ENCODE measurements around the gene AFF3. TPM values are rescaled to one million over a fixed set of nuclear protein-coding genes. Genes with fewer than 3 reads are reported as not detected.

AFF3 gene
- total RNA-seq, 1 donor from 2014 or later: 8.0 TPM

DNA sequence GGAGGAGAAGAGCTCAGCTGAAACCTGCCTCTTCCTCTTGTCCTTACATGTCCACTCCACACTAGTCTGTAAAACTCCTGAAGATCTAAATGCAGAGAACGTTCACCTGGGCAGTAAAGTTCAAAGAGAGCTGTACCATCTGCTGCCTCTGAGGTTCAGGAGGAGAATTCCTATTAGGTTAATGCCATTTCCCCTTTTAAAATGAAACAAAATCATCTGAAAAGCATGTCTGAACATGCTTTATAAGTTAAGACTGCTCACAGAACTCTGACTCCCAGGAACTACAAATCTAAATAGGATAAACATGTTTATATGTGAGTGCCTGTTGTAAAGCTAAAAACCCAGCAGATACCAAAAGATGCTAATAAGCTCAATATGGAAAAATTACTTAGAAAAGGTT, 164.4 kb downstream of the AFF3 start:
- Histone ChIP-seq H3K4me3 (no peak overlapping the region), H3K9me3 (replicated peaks) (no peaks in the 10 kb centered on the region), H3K4me1 (no peaks in the 10 kb centered on the region), H3K27ac (replicated peaks) (no peak overlapping the region), H3K27me3 (ENCODE audit: low read depth) (no peaks in the 10 kb centered on the region), H3K36me3 (no peaks in the 10 kb centered on the region)
- TF ChIP-seq, protein P1, sequence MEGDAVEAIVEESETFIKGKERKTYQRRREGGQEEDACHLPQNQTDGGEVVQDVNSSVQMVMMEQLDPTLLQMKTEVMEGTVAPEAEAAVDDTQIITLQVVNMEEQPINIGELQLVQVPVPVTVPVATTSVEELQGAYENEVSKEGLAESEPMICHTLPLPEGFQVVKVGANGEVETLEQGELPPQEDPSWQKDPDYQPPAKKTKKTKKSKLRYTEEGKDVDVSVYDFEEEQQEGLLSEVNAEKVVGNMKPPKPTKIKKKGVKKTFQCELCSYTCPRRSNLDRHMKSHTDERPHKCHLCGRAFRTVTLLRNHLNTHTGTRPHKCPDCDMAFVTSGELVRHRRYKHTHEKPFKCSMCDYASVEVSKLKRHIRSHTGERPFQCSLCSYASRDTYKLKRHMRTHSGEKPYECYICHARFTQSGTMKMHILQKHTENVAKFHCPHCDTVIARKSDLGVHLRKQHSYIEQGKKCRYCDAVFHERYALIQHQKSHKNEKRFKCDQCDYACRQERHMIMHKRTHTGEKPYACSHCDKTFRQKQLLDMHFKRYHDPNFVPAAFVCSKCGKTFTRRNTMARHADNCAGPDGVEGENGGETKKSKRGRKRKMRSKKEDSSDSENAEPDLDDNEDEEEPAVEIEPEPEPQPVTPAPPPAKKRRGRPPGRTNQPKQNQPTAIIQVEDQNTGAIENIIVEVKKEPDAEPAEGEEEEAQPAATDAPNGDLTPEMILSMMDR (IDR thresholded peaks at IDR 0.05; ENCODE audit: borderline replicate concordance): no peak
- intact Hi-C loops (cut with micrococcal nuclease): no loop called here
- no peak for DNase-seq

- intact Hi-C loops (cut with micrococcal nuclease): no loop called here
- TF ChIP-seq, protein P1 (IDR thresholded peaks at IDR 0.05; ENCODE audit: borderline replicate concordance): no peak
- Histone ChIP-seq H3K4me3 (no peak overlapping the region), H3K9me3 (replicated peaks) (no peaks in the 10 kb centered on the region), H3K27me3 (ENCODE audit: low read depth) (no peaks in the 10 kb centered on the region), H3K4me1 (no peaks in the 10 kb centered on the region), H3K27ac (replicated peaks) (no peak overlapping the region), H3K36me3 (no peaks in the 10 kb centered on the region)
- no peak for DNase-seq
Observed at GRCh38 chr2:99975386-99975785, 167.0 kb downstream of the AFF3 start.

DNA sequence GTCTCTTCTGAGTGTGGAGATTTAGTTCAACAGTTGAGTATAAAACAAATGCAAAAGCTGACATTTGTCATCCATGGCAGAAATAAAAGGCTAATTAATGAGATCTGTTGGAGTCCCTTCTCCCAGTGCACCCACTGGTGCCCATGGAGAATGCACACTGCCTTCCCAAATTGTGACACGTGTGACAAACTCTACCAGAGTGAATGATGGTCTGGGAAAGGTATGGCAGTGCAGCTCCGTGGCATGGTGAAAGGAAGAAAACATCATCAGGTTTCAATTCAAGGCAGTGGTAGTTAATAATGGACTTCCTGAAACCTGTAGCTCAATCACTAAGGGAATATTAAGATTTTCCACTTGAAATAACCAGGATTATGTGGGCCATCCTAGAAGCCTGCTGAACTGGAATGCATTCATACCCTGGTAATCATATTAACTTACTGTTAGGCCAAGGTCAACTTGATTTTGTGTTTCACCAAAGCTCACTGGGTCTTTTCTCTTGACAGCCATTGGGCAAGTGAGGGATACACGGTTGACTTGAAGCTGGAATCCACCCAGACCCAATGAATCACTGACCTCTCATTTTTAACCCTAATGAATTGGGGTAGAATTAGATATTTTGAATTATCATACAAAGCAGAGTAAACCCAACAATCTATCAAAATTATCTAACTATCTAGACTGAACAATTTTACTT, 167.6 kb downstream of the AFF3 start:
- H3K4me3 ChIP-seq: no peak overlapping the region
- DNase-seq: no peak
- H3K9me3 ChIP-seq (replicated peaks): no peaks in the 10 kb centered on the region
- no peaks in the 10 kb centered on the region for H3K4me1 ChIP-seq
- intact Hi-C loops (cut with micrococcal nuclease): no loop called here
- H3K27ac ChIP-seq (replicated peaks): no peak overlapping the region
- H3K36me3 ChIP-seq: no peaks in the 10 kb centered on the region
- TF ChIP-seq, protein P1 (IDR thresholded peaks at IDR 0.05; ENCODE audit: borderline replicate concordance): no peak
- H3K27me3 ChIP-seq (ENCODE audit: low read depth): no peaks in the 10 kb centered on the region

DNA sequence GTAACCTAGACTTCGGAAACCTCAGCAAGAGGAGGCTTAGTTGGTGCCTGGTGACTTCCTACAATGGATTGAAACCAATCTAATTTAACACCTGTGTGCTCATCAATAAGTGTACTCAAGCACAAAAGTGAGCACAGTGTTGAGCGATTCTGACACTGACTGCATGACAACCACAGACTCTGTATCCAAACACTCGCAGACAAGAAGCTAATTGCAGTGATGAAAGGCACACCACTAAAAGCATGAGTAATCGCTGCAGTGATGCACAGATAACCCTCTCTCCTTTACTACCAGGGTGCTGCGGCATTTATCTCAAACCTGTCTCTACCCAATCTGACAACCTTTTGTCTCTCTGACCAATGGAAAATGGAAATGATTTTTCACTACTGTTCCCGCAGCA, 168.1 kb downstream of the AFF3 start:
- no peak overlapping the region for H3K27ac ChIP-seq (replicated peaks)
- no peaks in the 10 kb centered on the region for H3K9me3 ChIP-seq (replicated peaks)
- intact Hi-C loops (cut with micrococcal nuclease): no loop called here
- H3K36me3 ChIP-seq: no peaks in the 10 kb centered on the region
- no peaks in the 10 kb centered on the region for H3K27me3 ChIP-seq (ENCODE audit: low read depth)
- DNase-seq: no peak
- TF ChIP-seq, protein P1 (IDR thresholded peaks at IDR 0.05; ENCODE audit: borderline replicate concordance): no peak
- no peak overlapping the region for H3K4me3 ChIP-seq
- H3K4me1 ChIP-seq: no peaks in the 10 kb centered on the region

- TF ChIP-seq, protein P1 (IDR thresholded peaks at IDR 0.05; ENCODE audit: borderline replicate concordance): no peak
- DNase-seq: no peak
Observed at GRCh38 chr2:99971326-99971900, 171.0 kb downstream of the AFF3 start.

More at GRCh38 chr2:99971326-99971900, 171.0 kb downstream of the AFF3 start:
- intact Hi-C loops (cut with micrococcal nuclease): no loop called here
- Histone ChIP-seq H3K4me1 (no peaks in the 10 kb centered on the region), H3K27me3 (ENCODE audit: low read depth) (no peaks in the 10 kb centered on the region), H3K4me3 (no peak overlapping the region), H3K9me3 (replicated peaks) (no peaks in the 10 kb centered on the region), H3K27ac (replicated peaks) (no peak overlapping the region), H3K36me3 (no peaks in the 10 kb centered on the region)

Data from left ventricle myocardium inferior (tissue), 1 donor.